Neural cell (in vitro differentiated cells): ENCODE results near the gene SUPT20HL1. TPM values are rescaled to one million over a fixed set of nuclear protein-coding genes. Genes with fewer than 3 reads are reported as not detected.
"Not testable (repeated sequence)": the region's sequence is repeated elsewhere in the genome, so short reads cannot be mapped to it uniquely, and the experiment has no call there.

Experiments
- H2AFZ ChIP-seq: fragments of 200-600, 300-800 bp; sonication (generic), shearing (Covaris generic); 2 replicates; pipeline ENCODE4 v1.6.0; 2014; ENCODE audit warnings: low read depth, mild to moderate bottlenecking, antibody characterized with exemption, low read length, moderate library complexity
- H3F3A ChIP-seq: fragments of 200-600 bp; shearing (Covaris generic); 2 replicates; pipeline ENCODE4 v1.6.1; 2016; ENCODE audit warnings: mild to moderate bottlenecking, moderate library complexity, mixed read lengths, antibody characterized with exemption, low read length; ENCODE audit not compliant: insufficient read depth, poor library complexity, severe bottlenecking
- H3K27ac ChIP-seq: fragments of 200-600, 300-800 bp; sonication (generic), shearing (Covaris generic); 2 replicates; pipeline ENCODE4 v1.5.1; 2014; ENCODE audit warnings: mild to moderate bottlenecking, low read length, moderate library complexity
- H3K27me3 ChIP-seq: fragments of 300-800, 200-600 bp; sonication (generic), shearing (Covaris generic); 2 replicates; pipeline ENCODE4 v1.6.0; 2014; ENCODE audit warnings: mild to moderate bottlenecking, low read depth, low read length, moderate library complexity; ENCODE audit not compliant: insufficient read depth
- H3K36me3 ChIP-seq: fragments of 300-800, 200-600 bp; sonication (generic), shearing (Covaris generic); 2 replicates; pipeline ENCODE4 v1.5.1; 2014; ENCODE audit warnings: mild to moderate bottlenecking, antibody characterized with exemption, low read length, moderate library complexity; ENCODE audit not compliant: insufficient read depth
- H3K4me2 ChIP-seq: fragments of 300-800, 200-600 bp; sonication (generic), shearing (Covaris generic); 2 replicates; pipeline ENCODE4 v1.6.0; 2014; ENCODE audit warnings: mild to moderate bottlenecking, low read length
- H3K4me3 ChIP-seq: fragments of 300-800, 200-600 bp; sonication (generic), shearing (Covaris generic); 2 replicates; pipeline ENCODE4 v1.5.1; 2014; ENCODE audit warnings: mild to moderate bottlenecking, low read length, moderate library complexity
- H3K79me2 ChIP-seq: fragments of 200-600 bp; shearing (Covaris generic); replicated peaks from 2 replicates; pipeline ENCODE4 v1.6.0; 2014; ENCODE audit warnings: mild to moderate bottlenecking, low read length, moderate library complexity; ENCODE audit not compliant: insufficient read depth
- H3K9ac ChIP-seq: fragments of 300-800, 200-600 bp; sonication (generic), shearing (Covaris generic); 2 replicates; pipeline ENCODE4 v1.6.1; 2016; ENCODE audit warnings: mild to moderate bottlenecking, low read length, mixed read lengths
- H3K9me2 ChIP-seq: fragments of 200-600 bp; shearing (Covaris generic); 2 replicates; pipeline ENCODE4 v1.6.1; 2016; ENCODE audit warnings: mild to moderate bottlenecking, low read length, mixed read lengths; ENCODE audit not compliant: insufficient read depth
- H3K9me3 ChIP-seq: fragments of 200-600, 300-800 bp; sonication (generic), shearing (Covaris generic); 2 replicates; pipeline ENCODE4 v1.6.1; 2016; ENCODE audit warnings: mild to moderate bottlenecking, mixed run types, low read length, moderate library complexity, mixed read lengths
- H4K20me1 ChIP-seq: fragments of 200-600 bp; shearing (Covaris generic); 2 replicates; pipeline ENCODE4 v1.6.1; 2016; ENCODE audit warnings: mild to moderate bottlenecking, mixed run types; ENCODE audit not compliant: insufficient read depth
- EP300 ChIP-seq: fragments of 450-650 bp; conservative IDR thresholded peaks from 2 replicates; pipeline ENCODE4 v1.6.1; 2014; ENCODE audit warnings: antibody characterized with exemption, mild to moderate bottlenecking, moderate library complexity; ENCODE audit not compliant: poor library complexity, severe bottlenecking
- EZH2 ChIP-seq: fragments of 200-600, 300-800 bp; shearing (Covaris generic), sonication (generic); IDR thresholded peaks from 2 replicates; pipeline ENCODE4 v1.6.1; 2014; ENCODE audit warnings: antibody characterized with exemption, low read length, borderline replicate concordance, mild to moderate bottlenecking; ENCODE audit not compliant: insufficient read depth, poor library complexity, severe bottlenecking
- MXI1 ChIP-seq: fragments of 450-650 bp; conservative IDR thresholded peaks from 2 replicates; pipeline ENCODE4 v1.6.1; 2014; ENCODE audit warnings: antibody characterized with exemption, mild to moderate bottlenecking; ENCODE audit not compliant: poor library complexity, severe bottlenecking
- POLR2AphosphoS5 ChIP-seq: IDR thresholded peaks from 2 replicates; pipeline ENCODE4 v1.6.1; 2012
- RAD21 ChIP-seq: fragments of 450-650 bp; conservative IDR thresholded peaks from 2 replicates; pipeline ENCODE4 v1.6.1; 2014; ENCODE audit warnings: antibody characterized with exemption, mild to moderate bottlenecking, moderate library complexity
- SMC3 ChIP-seq: fragments of 450-650 bp; conservative IDR thresholded peaks from 2 replicates; pipeline ENCODE4 v1.6.1; 2014; ENCODE audit warnings: antibody characterized with exemption, mild to moderate bottlenecking, moderate library complexity; ENCODE audit not compliant: poor library complexity
- TAF1 ChIP-seq: IDR thresholded peaks from 2 replicates; pipeline ENCODE4 v1.6.1; 2012; ENCODE audit warnings: low read depth
- polyA plus RNA-seq: library from polyadenylated mRNA; depleted of rRNA; stranded (reverse); fragments of >200 nt; gene quantifications from 2 replicates; pipeline ENCODE4 v1.2.3, GENCODE V29; 2014
- TF ChIP-seq, protein P1 (sequence below): IDR thresholded peaks from 2 replicates; pipeline ENCODE4 v1.6.1; 2012; ENCODE audit warnings: borderline replicate concordance
- TF ChIP-seq, protein P2 (sequence below): fragments of 450-650 bp; IDR thresholded peaks from 2 replicates; pipeline ENCODE4 v1.5.1; 2014; ENCODE audit warnings: antibody characterized with exemption, mild to moderate bottlenecking, moderate library complexity; ENCODE audit not compliant: poor library complexity, severe bottlenecking

Gene SUPT20HL1
- polyA plus RNA-seq, 1 donor from 2014 or later = not detected

DNA sequence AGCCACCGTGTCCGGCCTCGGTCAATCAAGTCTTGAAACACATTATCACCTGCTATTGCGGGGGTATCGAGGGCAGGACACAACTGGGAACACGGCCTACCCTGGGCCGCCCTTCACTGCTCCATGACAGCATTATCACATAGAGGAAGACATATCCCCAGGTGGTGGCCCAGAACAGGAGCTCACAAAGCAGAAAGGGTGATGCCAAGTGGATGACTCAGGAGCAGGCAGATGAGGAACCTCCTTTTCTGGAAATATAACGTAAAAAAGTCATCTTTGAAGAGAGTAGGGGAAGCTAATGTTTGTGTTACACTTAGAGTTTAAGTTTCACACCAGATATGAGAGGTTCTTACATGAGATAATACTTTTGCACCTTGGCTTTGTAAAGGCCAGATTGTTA, 5.3 kb upstream of the SUPT20HL1 start:
- TF ChIP-seq RAD21 (no peak), EP300 (no peak), TAF1 (no peak), SMC3 (no peak), EZH2 (no peak), MXI1 (no peak), POLR2AphosphoS5 (no peak)
- TF ChIP-seq, protein P1, sequence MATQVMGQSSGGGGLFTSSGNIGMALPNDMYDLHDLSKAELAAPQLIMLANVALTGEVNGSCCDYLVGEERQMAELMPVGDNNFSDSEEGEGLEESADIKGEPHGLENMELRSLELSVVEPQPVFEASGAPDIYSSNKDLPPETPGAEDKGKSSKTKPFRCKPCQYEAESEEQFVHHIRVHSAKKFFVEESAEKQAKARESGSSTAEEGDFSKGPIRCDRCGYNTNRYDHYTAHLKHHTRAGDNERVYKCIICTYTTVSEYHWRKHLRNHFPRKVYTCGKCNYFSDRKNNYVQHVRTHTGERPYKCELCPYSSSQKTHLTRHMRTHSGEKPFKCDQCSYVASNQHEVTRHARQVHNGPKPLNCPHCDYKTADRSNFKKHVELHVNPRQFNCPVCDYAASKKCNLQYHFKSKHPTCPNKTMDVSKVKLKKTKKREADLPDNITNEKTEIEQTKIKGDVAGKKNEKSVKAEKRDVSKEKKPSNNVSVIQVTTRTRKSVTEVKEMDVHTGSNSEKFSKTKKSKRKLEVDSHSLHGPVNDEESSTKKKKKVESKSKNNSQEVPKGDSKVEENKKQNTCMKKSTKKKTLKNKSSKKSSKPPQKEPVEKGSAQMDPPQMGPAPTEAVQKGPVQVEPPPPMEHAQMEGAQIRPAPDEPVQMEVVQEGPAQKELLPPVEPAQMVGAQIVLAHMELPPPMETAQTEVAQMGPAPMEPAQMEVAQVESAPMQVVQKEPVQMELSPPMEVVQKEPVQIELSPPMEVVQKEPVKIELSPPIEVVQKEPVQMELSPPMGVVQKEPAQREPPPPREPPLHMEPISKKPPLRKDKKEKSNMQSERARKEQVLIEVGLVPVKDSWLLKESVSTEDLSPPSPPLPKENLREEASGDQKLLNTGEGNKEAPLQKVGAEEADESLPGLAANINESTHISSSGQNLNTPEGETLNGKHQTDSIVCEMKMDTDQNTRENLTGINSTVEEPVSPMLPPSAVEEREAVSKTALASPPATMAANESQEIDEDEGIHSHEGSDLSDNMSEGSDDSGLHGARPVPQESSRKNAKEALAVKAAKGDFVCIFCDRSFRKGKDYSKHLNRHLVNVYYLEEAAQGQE = no peak
- TF ChIP-seq, protein P2, sequence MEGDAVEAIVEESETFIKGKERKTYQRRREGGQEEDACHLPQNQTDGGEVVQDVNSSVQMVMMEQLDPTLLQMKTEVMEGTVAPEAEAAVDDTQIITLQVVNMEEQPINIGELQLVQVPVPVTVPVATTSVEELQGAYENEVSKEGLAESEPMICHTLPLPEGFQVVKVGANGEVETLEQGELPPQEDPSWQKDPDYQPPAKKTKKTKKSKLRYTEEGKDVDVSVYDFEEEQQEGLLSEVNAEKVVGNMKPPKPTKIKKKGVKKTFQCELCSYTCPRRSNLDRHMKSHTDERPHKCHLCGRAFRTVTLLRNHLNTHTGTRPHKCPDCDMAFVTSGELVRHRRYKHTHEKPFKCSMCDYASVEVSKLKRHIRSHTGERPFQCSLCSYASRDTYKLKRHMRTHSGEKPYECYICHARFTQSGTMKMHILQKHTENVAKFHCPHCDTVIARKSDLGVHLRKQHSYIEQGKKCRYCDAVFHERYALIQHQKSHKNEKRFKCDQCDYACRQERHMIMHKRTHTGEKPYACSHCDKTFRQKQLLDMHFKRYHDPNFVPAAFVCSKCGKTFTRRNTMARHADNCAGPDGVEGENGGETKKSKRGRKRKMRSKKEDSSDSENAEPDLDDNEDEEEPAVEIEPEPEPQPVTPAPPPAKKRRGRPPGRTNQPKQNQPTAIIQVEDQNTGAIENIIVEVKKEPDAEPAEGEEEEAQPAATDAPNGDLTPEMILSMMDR = no peak

GRCh38 chrX:24357106-24357505, 3.3 kb upstream of the SUPT20HL1 start:
- no peak overlapping the region for H3K4me3 ChIP-seq
- no peak overlapping the region for H3K4me2 ChIP-seq
- H3F3A ChIP-seq = no peaks in the 10 kb centered on the region
- H3K27me3 ChIP-seq = no peaks in the 10 kb centered on the region
- H3K9me2 ChIP-seq = no peaks in the 10 kb centered on the region
- TF ChIP-seq POLR2AphosphoS5 = no peak
- no peak for TF ChIP-seq SMC3
- TF ChIP-seq, protein P2 = no peak
- TF ChIP-seq EP300 = no peak
- TF ChIP-seq MXI1 = no peak
- TF ChIP-seq TAF1 = no peak
- no peak for TF ChIP-seq EZH2
- TF ChIP-seq RAD21 = no peak
- TF ChIP-seq, protein P1 = no peak
- H4K20me1 ChIP-seq = no peaks in the 10 kb centered on the region
- no peak overlapping the region for H3K9ac ChIP-seq
- H2AFZ ChIP-seq = no peak overlapping the region
- no peaks in the 10 kb centered on the region for H3K79me2 ChIP-seq
- H3K9me3 ChIP-seq = no peaks in the 10 kb centered on the region
- no peaks in the 10 kb centered on the region for H3K36me3 ChIP-seq
- H3K27ac ChIP-seq = no peak overlapping the region

More for the DNA sequence above, 5.3 kb upstream of the SUPT20HL1 start:
- H3K36me3 ChIP-seq = no peaks in the 10 kb centered on the region
- no peaks in the 10 kb centered on the region for H4K20me1 ChIP-seq
- H3K27ac ChIP-seq = no peak overlapping the region
- H3K27me3 ChIP-seq = no peaks in the 10 kb centered on the region
- no peak overlapping the region for H3K4me3 ChIP-seq
- no peak overlapping the region for H3K4me2 ChIP-seq
- H3K79me2 ChIP-seq = no peaks in the 10 kb centered on the region
- H3K9me3 ChIP-seq = no peaks in the 10 kb centered on the region
- H3K9me2 ChIP-seq = no peaks in the 10 kb centered on the region
- H3F3A ChIP-seq = no peaks in the 10 kb centered on the region
- no peak overlapping the region for H3K9ac ChIP-seq
- H2AFZ ChIP-seq = no peak overlapping the region

GRCh38 chrX:24362089-24362745, 1.8 kb downstream of the SUPT20HL1 start:
- not testable (repeated sequence) for H3K36me3 ChIP-seq, H3K9me2 ChIP-seq, H3K4me3 ChIP-seq, H2AFZ ChIP-seq, H4K20me1 ChIP-seq, H3K27ac ChIP-seq, H3K27me3 ChIP-seq, H3K9ac ChIP-seq, H3K4me2 ChIP-seq, H3K79me2 ChIP-seq, H3K9me3 ChIP-seq, H3F3A ChIP-seq
